ENCODE data around the gene ELOVL1.

ELOVL1 gene

DNA sequence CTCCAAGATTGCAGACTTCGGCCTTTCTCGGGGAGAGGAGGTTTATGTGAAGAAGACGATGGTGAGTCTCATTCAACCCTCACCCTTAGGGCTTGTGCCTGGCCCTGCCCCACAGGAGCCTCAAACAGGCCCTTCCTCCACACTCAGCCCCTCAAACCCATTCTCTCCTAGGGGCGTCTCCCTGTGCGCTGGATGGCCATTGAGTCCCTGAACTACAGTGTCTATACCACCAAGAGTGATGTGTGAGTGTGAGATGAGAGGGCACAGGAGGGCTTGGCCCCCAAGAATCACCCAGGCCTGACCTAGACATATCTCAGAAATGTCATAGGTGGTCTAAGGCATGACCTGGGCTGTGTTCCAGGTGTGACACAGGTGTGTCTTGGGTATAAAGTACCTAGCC, 48.5 kb downstream of the ELOVL1 start:
- H3K27ac ChIP-seq (ENCODE audit: low read depth, low read length) = no peak overlapping the region
- H3K4me1 ChIP-seq (ENCODE audit: control insufficient read depth, low read length) = no peaks in the 10 kb centered on the region
- no peaks in the 10 kb centered on the region for H3K79me2 ChIP-seq (ENCODE audit: control insufficient read depth, low read length)
- H3K27me3 ChIP-seq (ENCODE audit: control insufficient read depth, low read length) = no peaks in the 10 kb centered on the region
- H3K9me3 ChIP-seq (ENCODE audit: control insufficient read depth, insufficient read depth, low read length) = no peaks in the 10 kb centered on the region
- no peaks in the 10 kb centered on the region for H3K9me2 ChIP-seq (replicated peaks; ENCODE audit: control insufficient read depth, low read length)
- H3K4me2 ChIP-seq (ENCODE audit: low read length) = no peak overlapping the region
- no peaks in the 10 kb centered on the region for H4K20me1 ChIP-seq (ENCODE audit: control insufficient read depth, insufficient read depth, low read depth, low read length)
- H3K36me3 ChIP-seq (ENCODE audit: control insufficient read depth, low read length) = no peaks in the 10 kb centered on the region
- no peak for TF ChIP-seq CTCF (IDR thresholded peaks at IDR 0.05; ENCODE audit: low read depth, low read length, poor library complexity, severe bottlenecking)
- TF ChIP-seq EZH2phosphoT487 (IDR thresholded peaks at IDR 0.05; ENCODE audit: borderline replicate concordance, low read length) = no peak
- no peak overlapping the region for H3K4me3 ChIP-seq (ENCODE audit: low read length)
- no peaks in the 10 kb centered on the region for H3F3A ChIP-seq (ENCODE audit: control insufficient read depth, insufficient read depth)

DNA sequence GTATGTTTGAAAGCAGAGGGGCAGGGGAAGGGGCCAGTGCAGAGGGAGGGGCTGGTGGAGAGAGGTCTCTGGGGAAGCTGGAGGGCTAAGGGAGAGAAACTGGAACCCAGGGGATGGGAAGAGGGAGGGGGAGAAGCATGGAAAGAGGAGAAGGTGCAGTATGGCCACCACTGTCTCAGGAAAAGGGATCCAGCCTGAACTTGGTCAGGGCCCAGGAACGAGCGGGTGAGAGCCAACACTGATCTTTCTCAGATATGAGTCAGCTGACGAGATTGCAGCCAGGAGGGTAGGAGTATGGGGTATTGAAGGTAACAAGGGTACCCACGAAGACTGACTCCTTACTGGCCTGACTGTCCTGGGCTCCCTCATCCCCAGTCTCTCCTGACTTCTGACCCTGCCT, 49.0 kb downstream of the ELOVL1 start:
- Histone ChIP-seq H3K4me3 (ENCODE audit: low read length) (no peak overlapping the region), H3K9me2 (replicated peaks; ENCODE audit: control insufficient read depth, low read length) (no peaks in the 10 kb centered on the region), H3K79me2 (ENCODE audit: control insufficient read depth, low read length) (no peaks in the 10 kb centered on the region), H3F3A (ENCODE audit: control insufficient read depth, insufficient read depth) (no peaks in the 10 kb centered on the region), H3K36me3 (ENCODE audit: control insufficient read depth, low read length) (no peaks in the 10 kb centered on the region), H3K27ac (ENCODE audit: low read depth, low read length) (no peak overlapping the region), H4K20me1 (ENCODE audit: control insufficient read depth, insufficient read depth, low read depth, low read length) (no peaks in the 10 kb centered on the region), H3K4me1 (ENCODE audit: control insufficient read depth, low read length) (no peaks in the 10 kb centered on the region), H3K27me3 (ENCODE audit: control insufficient read depth, low read length) (no peaks in the 10 kb centered on the region), H3K9me3 (ENCODE audit: control insufficient read depth, insufficient read depth, low read length) (no peaks in the 10 kb centered on the region), H3K4me2 (ENCODE audit: low read length) (no peak overlapping the region)
- TF ChIP-seq EZH2phosphoT487 (IDR thresholded peaks at IDR 0.05; ENCODE audit: borderline replicate concordance, low read length) (no peak), CTCF (IDR thresholded peaks at IDR 0.05; ENCODE audit: low read depth, low read length, poor library complexity, severe bottlenecking) (no peak)

GRCh38 chr1:43317817-43318471, 49.9 kb downstream of the ELOVL1 start:
- H3K9me2 ChIP-seq (replicated peaks; ENCODE audit: control insufficient read depth, low read length) = no peaks in the 10 kb centered on the region
- H3K4me1 ChIP-seq (ENCODE audit: control insufficient read depth, low read length) = no peaks in the 10 kb centered on the region
- no peak overlapping the region for H3K27ac ChIP-seq (ENCODE audit: low read depth, low read length)
- H3K9me3 ChIP-seq (ENCODE audit: control insufficient read depth, insufficient read depth, low read length) = no peaks in the 10 kb centered on the region
- H3K79me2 ChIP-seq (ENCODE audit: control insufficient read depth, low read length) = no peaks in the 10 kb centered on the region
- TF ChIP-seq CTCF (IDR thresholded peaks at IDR 0.05; ENCODE audit: low read depth, low read length, poor library complexity, severe bottlenecking) (no peak), EZH2phosphoT487 (IDR thresholded peaks at IDR 0.05; ENCODE audit: borderline replicate concordance, low read length) (no peak)
- H3K4me2 ChIP-seq (ENCODE audit: low read length) = no peak overlapping the region
- no peaks in the 10 kb centered on the region for H3F3A ChIP-seq (ENCODE audit: control insufficient read depth, insufficient read depth)
- H3K27me3 ChIP-seq (ENCODE audit: control insufficient read depth, low read length) = no peaks in the 10 kb centered on the region
- no peak overlapping the region for H3K4me3 ChIP-seq (ENCODE audit: low read length)
- no peaks in the 10 kb centered on the region for H3K36me3 ChIP-seq (ENCODE audit: control insufficient read depth, low read length)
- no peaks in the 10 kb centered on the region for H4K20me1 ChIP-seq (ENCODE audit: control insufficient read depth, insufficient read depth, low read depth, low read length)
